ENCODE measurements around the gene CHST2. TPM values are rescaled to one million over a fixed set of nuclear protein-coding genes. Genes with fewer than 3 reads are reported as not detected.
"Not testable (repeated sequence)": the region's sequence is repeated elsewhere in the genome, so short reads cannot be mapped to it uniquely, and the experiment has no call there.

The CHST2 gene
- total RNA-seq, 4 donors from 2014 or later: 3.3 to 10.8 (median 10.2) TPM

DNA sequence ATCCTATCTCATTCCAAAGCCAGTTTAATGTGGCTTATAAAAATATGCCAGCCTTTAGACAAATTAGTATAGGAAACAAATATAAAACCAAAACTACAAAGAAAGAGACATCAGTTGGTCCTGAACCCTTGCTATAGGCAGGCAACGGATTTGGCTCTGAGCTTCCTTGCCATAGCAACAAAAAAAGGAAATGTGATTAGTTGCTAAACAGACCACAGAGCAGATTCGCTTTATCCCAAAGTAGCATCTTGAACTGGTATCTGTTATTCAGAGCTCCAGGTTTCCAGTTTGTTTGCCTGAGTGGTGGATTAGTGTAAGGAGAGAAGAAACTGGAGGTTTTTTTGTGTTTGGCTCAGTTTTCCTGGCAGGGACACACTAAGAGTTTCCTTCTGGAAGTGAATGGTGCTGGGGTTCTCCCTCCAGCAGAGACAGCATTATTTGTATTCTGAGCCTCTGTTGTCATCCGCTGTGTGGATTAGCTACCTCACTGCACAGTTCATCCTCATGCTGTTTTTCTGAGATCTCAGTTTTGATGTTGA, 44.1 kb downstream of the CHST2 start:
- intact Hi-C loops (cut with DNase I): no loop called here
- WGBS: 71% methylated on average over 3 of the region's 3 CpGs
- DNase-seq (ENCODE audit: extremely low spot score): no peak

GRCh38 chr3:143165211-143165610, 45.6 kb downstream of the CHST2 start:
- DNase-seq (ENCODE audit: extremely low spot score): no peak
- no peaks in the 10 kb centered on the region for H3K9me3 ChIP-seq
- no peak overlapping the region for H3K4me3 ChIP-seq
- no peaks in the 10 kb centered on the region for H3K4me1 ChIP-seq
- no peak overlapping the region for H3K27ac ChIP-seq (replicated peaks in 1 of 4)
- no peaks in the 10 kb centered on the region for H3K27me3 ChIP-seq
- WGBS: 89% methylated on average over 1 of the region's 1 CpG
- intact Hi-C loops (cut with DNase I): no loop called here
- H3K36me3 ChIP-seq: no peaks in the 10 kb centered on the region
- no peak for TF ChIP-seq EP300 (IDR thresholded peaks at IDR 0.05)
- TF ChIP-seq, protein P1, sequence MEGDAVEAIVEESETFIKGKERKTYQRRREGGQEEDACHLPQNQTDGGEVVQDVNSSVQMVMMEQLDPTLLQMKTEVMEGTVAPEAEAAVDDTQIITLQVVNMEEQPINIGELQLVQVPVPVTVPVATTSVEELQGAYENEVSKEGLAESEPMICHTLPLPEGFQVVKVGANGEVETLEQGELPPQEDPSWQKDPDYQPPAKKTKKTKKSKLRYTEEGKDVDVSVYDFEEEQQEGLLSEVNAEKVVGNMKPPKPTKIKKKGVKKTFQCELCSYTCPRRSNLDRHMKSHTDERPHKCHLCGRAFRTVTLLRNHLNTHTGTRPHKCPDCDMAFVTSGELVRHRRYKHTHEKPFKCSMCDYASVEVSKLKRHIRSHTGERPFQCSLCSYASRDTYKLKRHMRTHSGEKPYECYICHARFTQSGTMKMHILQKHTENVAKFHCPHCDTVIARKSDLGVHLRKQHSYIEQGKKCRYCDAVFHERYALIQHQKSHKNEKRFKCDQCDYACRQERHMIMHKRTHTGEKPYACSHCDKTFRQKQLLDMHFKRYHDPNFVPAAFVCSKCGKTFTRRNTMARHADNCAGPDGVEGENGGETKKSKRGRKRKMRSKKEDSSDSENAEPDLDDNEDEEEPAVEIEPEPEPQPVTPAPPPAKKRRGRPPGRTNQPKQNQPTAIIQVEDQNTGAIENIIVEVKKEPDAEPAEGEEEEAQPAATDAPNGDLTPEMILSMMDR (IDR thresholded peaks at IDR 0.05): no peak

More for the DNA sequence above, 44.1 kb downstream of the CHST2 start:
- Histone ChIP-seq H3K4me1 (no peaks in the 10 kb centered on the region), H3K27ac (replicated peaks in 1 of 4) (no peak overlapping the region), H3K36me3 (no peaks in the 10 kb centered on the region), H3K27me3 (no peaks in the 10 kb centered on the region), H3K9me3 (no peaks in the 10 kb centered on the region), H3K4me3 (no peak overlapping the region)
- TF ChIP-seq EP300 (IDR thresholded peaks at IDR 0.05): no peak
- no peak for TF ChIP-seq POLR2AphosphoS5 (IDR thresholded peaks at IDR 0.05)
- TF ChIP-seq, protein P1 (IDR thresholded peaks at IDR 0.05): no peak
- TF ChIP-seq POLR2A (IDR thresholded peaks at IDR 0.05; ENCODE audit: low read depth): no peak

DNA sequence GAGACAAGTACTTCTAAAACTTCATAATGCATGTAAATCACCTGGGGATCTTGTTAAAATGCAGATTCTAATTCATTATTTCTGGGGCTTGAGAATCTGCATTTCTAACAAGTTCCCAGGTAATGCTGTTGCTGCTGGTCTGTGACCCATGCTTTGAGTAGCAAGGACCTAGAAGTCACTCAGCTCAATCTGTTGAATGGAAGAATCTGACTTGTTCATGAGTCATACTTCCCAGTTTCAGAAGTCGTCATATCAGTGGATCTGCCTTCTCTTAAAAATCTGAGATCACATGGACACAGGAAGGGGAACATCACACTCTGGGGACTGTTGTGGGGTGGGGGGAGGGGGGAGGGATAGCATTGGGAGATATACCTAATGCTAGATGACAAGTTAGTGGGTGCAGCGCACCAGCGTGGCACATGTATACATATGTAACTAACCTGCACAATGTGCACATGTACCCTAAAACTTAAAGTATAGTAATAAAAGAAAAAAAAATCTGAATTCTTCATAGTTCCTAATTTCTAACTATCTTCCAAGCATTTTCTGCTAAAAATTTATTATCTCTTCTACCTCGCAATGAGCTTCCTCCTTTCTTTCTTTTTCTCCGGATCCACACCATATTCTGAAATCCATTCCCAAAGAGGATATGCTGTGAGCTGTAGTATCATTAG, 46.2 kb downstream of the CHST2 start:
- H3K4me3 ChIP-seq; H3K9me3 ChIP-seq; H3K4me1 ChIP-seq; DNase-seq (ENCODE audit: extremely low spot score); H3K27ac ChIP-seq (replicated peaks in 1 of 4); H3K27me3 ChIP-seq; intact Hi-C loops (cut with DNase I); H3K36me3 ChIP-seq: not testable (repeated sequence)
- 80% methylated on average over 5 of the region's 5 CpGs for WGBS

GRCh38 chr3:143166376-143166775, 46.8 kb downstream of the CHST2 start:
- H3K27ac ChIP-seq (replicated peaks in 1 of 4): no peak overlapping the region
- H3K9me3 ChIP-seq: no peaks in the 10 kb centered on the region
- no peak overlapping the region for H3K4me3 ChIP-seq
- TF ChIP-seq EP300 (IDR thresholded peaks at IDR 0.05): no peak
- TF ChIP-seq POLR2A (IDR thresholded peaks at IDR 0.05; ENCODE audit: low read depth): no peak
- no peak for TF ChIP-seq POLR2AphosphoS5 (IDR thresholded peaks at IDR 0.05)
- intact Hi-C loops (cut with DNase I): no loop called here
- H3K36me3 ChIP-seq: no peaks in the 10 kb centered on the region
- H3K4me1 ChIP-seq: no peaks in the 10 kb centered on the region
- no peaks in the 10 kb centered on the region for H3K27me3 ChIP-seq
- DNase-seq (ENCODE audit: extremely low spot score): no peak
- WGBS: 92% methylated on average over 3 of the region's 3 CpGs

DNA sequence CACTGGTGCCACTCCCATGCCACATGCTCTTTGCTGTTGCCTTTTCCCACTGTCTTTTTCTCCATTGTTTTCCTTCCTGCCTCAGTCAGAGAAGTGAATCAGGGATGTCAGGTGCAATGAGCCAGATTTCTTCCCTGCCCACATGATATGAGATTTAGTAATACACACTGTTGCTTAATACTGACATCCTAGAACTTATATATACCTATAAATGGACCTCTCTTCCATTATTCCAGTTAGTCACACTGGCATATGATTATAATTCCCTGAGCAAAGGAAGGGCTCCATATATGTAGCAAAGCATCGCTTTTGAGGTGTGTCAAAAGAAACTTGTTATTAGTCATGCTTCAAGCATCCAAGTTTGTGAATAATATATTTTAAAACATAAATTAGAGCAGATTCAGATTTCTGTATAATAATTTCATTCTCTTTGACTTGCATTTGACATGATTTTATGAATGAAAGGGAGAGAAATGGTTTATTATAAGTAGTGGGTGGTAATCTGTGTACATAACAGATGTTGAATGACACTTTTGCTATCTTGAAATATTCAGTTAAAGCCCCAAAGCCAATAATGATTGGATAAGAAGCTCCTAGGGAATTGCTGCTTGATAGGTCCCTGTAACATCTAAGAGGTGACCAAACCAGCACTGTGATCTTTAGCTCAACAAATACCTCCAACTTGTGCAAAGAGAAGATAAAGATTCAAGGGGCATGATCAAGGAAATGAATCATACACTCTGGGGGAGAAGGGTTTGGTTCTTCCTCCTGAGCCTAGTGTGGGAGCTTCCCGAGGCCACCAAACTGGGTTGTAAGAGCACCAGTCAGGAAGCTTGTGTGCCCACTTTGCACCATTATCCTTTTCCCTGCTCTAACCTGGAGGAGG, 48.6 kb downstream of the CHST2 start:
- Histone ChIP-seq H3K27me3 (no peaks in the 10 kb centered on the region), H3K36me3 (no peaks in the 10 kb centered on the region), H3K9me3 (peaks cover 0 to 6% (median 1%) of the 10 kb centered on the region in 4 donors), H3K4me1 (no peaks in the 10 kb centered on the region), H3K27ac (replicated peaks in 1 of 4) (no peak overlapping the region), H3K4me3 (no peak overlapping the region)
- DNase-seq (ENCODE audit: extremely low spot score): no peak
- intact Hi-C loops (cut with DNase I): no loop called here
- no peak for TF ChIP-seq POLR2A (IDR thresholded peaks at IDR 0.05; ENCODE audit: low read depth)
- TF ChIP-seq, protein P1 (IDR thresholded peaks at IDR 0.05): no peak
- TF ChIP-seq EP300 (IDR thresholded peaks at IDR 0.05): no peak
- no peak for TF ChIP-seq POLR2AphosphoS5 (IDR thresholded peaks at IDR 0.05)
- 68% methylated on average over 2 of the region's 2 CpGs for WGBS

Measured in esophagus muscularis mucosa (tissue), 4 donors.